GM13976 (cell line): ENCODE results near the gene TSPAN9.

Experiments used
- DNase-seq: peaks from one replicate; pipeline ENCODE4 v3.0.0; 2012; ENCODE audit warnings: low spot score
- CTCF ChIP-seq: IDR thresholded peaks from 2 replicates; pipeline ENCODE4 v1.5.1; 2012; ENCODE audit warnings: borderline replicate concordance, mild to moderate bottlenecking; ENCODE audit not compliant: insufficient read depth; ENCODE audit errors: extremely low read depth, missing control alignments, control extremely low read depth
- in situ Hi-C: fragments of 300-500 bp; cut with MboI; formaldehyde crosslinking; loops from one replicate; pipeline ENCODE4 v1.12.0; 2022; ENCODE audit warnings: low sequenced_read_pairs, mixed read lengths, inconsistent platforms; ENCODE audit not compliant: unreplicated experiment

Gene TSPAN9

GRCh38 chr12:3113671-3114325, 36.6 kb downstream of the TSPAN9 start:
- TF ChIP-seq CTCF, result no peak
- in situ Hi-C loops, result no loop called here
- no peak for DNase-seq

GRCh38 chr12:3114671-3115070, 37.5 kb downstream of the TSPAN9 start:
- no peak for DNase-seq
- in situ Hi-C loops, result no loop called here
- TF ChIP-seq CTCF, result no peak

- no peak for DNase-seq
- TF ChIP-seq CTCF, result no peak
- in situ Hi-C loops, result no loop called here
Measured at GRCh38 chr12:3115078-3115477, 37.9 kb downstream of the TSPAN9 start.

GRCh38 chr12:3116106-3116844, 39.1 kb downstream of the TSPAN9 start:
- TF ChIP-seq CTCF, result no peak
- in situ Hi-C loops, result no loop called here
- DNase-seq, result no peak

- no peak for DNase-seq
- in situ Hi-C loops, result no loop called here
- TF ChIP-seq CTCF, result no peak
Measured at GRCh38 chr12:3117144-3117581, 40.0 kb downstream of the TSPAN9 start.

- no peak for TF ChIP-seq CTCF
- no peak for DNase-seq
- in situ Hi-C loops, result no loop called here
Measured at GRCh38 chr12:3117591-3118015, 40.4 kb downstream of the TSPAN9 start.
